ENCODE measurements around the gene CD164. TPM values are rescaled to one million over a fixed set of nuclear protein-coding genes. Genes with fewer than 3 reads are reported as not detected.
A peak's percentile ranks its signal among the peaks of the same experiment; 100 is the strongest.

Gene CD164
- total and polyA plus RNA-seq, 2 of the 4 experiments (the other 2 are of a cell fraction): 146 to 150 TPM

GRCh38 chr6:109397020-109397419, 14.8 kb upstream of the CD164 start:
- in situ Hi-C loops (cut with MboI; ENCODE audit: low sequenced_read_pairs) (loop anchor here (25.0 kb wide), 2 partner anchors 210 to 860 kb away; no protein-coding TSS in a partner anchor), intact Hi-C loops (cut with micrococcal nuclease) (loop anchor here (1.0 kb wide), 1 partner anchor 209 kb away; no protein-coding TSS in a partner anchor), dilution Hi-C loops (cut with HindIII; ENCODE audit: low sequenced_read_pairs, unreplicated experiment) (no loop called here)
- Histone ChIP-seq H4K5ac (ENCODE audit: low read depth, low read length) (no peak overlapping the region), H2BK5ac (ENCODE audit: low read depth, low read length, poor library complexity, severe bottlenecking) (no peak overlapping the region), H2AFZ (replicated peaks; ENCODE audit: low read length, poor library complexity) (no peak overlapping the region), H4K8ac (ENCODE audit: low read depth in 2 of 2, low read length in 2 of 2) (no peak overlapping the region), H3K79me1 (ENCODE audit: low read depth in 1 of 2, low read length in 2 of 2) (no peaks in the 10 kb centered on the region), H3K4me1 (ENCODE audit: control insufficient read depth, insufficient read depth, low read length) (no peaks in the 10 kb centered on the region), H3K4ac (ENCODE audit: low read depth, low read length) (no peak overlapping the region), H3K9me3 (ENCODE audit: control insufficient read depth, insufficient read depth, low read length) (no peaks in the 10 kb centered on the region), H2AK5ac (ENCODE audit: low read depth, low read length) (no peak overlapping the region), H3K4me2 (ENCODE audit: low read depth, low read length) (no peak overlapping the region), H2BK120ac (ENCODE audit: low read depth, low read length) (no peak overlapping the region), H4K91ac (ENCODE audit: insufficient read depth, low read depth, low read length) (no peak overlapping the region), H2AK9ac (replicated peaks; ENCODE audit: low read depth, low read length, poor library complexity) (no peak overlapping the region), H2BK20ac (ENCODE audit: low read depth, low read length) (no peak overlapping the region), H3K14ac (replicated peaks; ENCODE audit: low read depth, low read length) (no peak overlapping the region), H3K4me3 (ENCODE audit: insufficient read depth, low read depth, low read length) (no peak overlapping the region), H3K9me1 (ENCODE audit: insufficient read depth, low read length) (no peaks in the 10 kb centered on the region), H3K27ac (ENCODE audit: insufficient read depth, low read length) (no peak overlapping the region), H3K56ac (ENCODE audit: extremely low read depth, insufficient read depth, low read length) (no peak overlapping the region), H3K36me3 (ENCODE audit: control insufficient read depth, insufficient read depth, low read length) (no peaks in the 10 kb centered on the region), H2BK15ac (ENCODE audit: low read depth, low read length) (no peak overlapping the region), H3K9ac (ENCODE audit: low read depth, low read length) (no peak overlapping the region), H3K23ac (ENCODE audit: low read depth, low read length) (no peak overlapping the region), H4K20me1 (ENCODE audit: insufficient read depth, low read length) (no peaks in the 10 kb centered on the region), H3K18ac (ENCODE audit: low read depth, low read length) (no peak overlapping the region), H3K27me3 (ENCODE audit: control insufficient read depth, insufficient read depth, low read length) (peaks cover 7% of the 10 kb centered on the region)
- ATAC-seq (ENCODE audit: low read depth): peak; percentile 92
- peak; percentile 61 for TF ChIP-seq CTCF (conservative IDR thresholded peaks at IDR 0.05; ENCODE audit: low read depth, low read length)
- no peak for TF ChIP-seq USF2 (IDR thresholded peaks at IDR 0.05; ENCODE audit: low read depth, low read length)
- no peak for TF ChIP-seq CHD1 (IDR thresholded peaks at IDR 0.05; ENCODE audit: low read depth, low read length)
- TF ChIP-seq NFE2L2 (IDR thresholded peaks at IDR 0.05; ENCODE audit: low read depth, low read length): no peak
- no peak for TF ChIP-seq FOS (IDR thresholded peaks at IDR 0.05; ENCODE audit: low read depth, low read length)
- TF ChIP-seq POLR2A (IDR thresholded peaks at IDR 0.05; ENCODE audit: low read depth, low read length): no peak
- TF ChIP-seq RAD21 (IDR thresholded peaks at IDR 0.05; ENCODE audit: low read length): peak; percentile 71
- no peak for TF ChIP-seq MAZ (IDR thresholded peaks at IDR 0.05; ENCODE audit: borderline replicate concordance, low read depth, low read length)
- TF ChIP-seq MXI1 (IDR thresholded peaks at IDR 0.05; ENCODE audit: borderline replicate concordance, low read depth, low read length): no peak
- TF ChIP-seq ELK1 (IDR thresholded peaks at IDR 0.05; ENCODE audit: borderline replicate concordance, low read depth, low read length): no peak
- TF ChIP-seq BHLHE40 (IDR thresholded peaks at IDR 0.05; ENCODE audit: low read depth, low read length): no peak
- no peak for TF ChIP-seq CEBPB (IDR thresholded peaks at IDR 0.05; ENCODE audit: low read depth, low read length)
- TF ChIP-seq RFX5 (IDR thresholded peaks at IDR 0.05; ENCODE audit: low read depth, low read length): no peak
- TF ChIP-seq MAFK (IDR thresholded peaks at IDR 0.05; ENCODE audit: low read depth, low read length): no peak
- TF ChIP-seq RCOR1 (IDR thresholded peaks at IDR 0.05; ENCODE audit: insufficient replicate concordance, low read length): no peak
- TF ChIP-seq SMC3 (IDR thresholded peaks at IDR 0.05; ENCODE audit: low read depth, low read length): peak; percentile 51
- CTCF ChIA-PET: interaction anchor here (0.7 to 2.1 kb wide), 4 partner anchors 10 to 209 kb away, joined by 3 to 7 read pairs (median 5); no protein-coding TSS in a partner anchor
- WGBS, 2 experiments (ENCODE audit: extremely low coverage in 2 of 2, insufficient read length in 1 of 2): no CpG with 5 or more reads among the region's 4 CpGs
- BruUV-seq (replicated peaks): no TSS peak
- POLR2A ChIA-PET (ENCODE audit: unreplicated experiment): no interaction called here
- DNase-seq: peak; percentile 44
